Astrocyte (in vitro differentiated cells and primary cell): Measurements from ENCODE around the gene ANAPC13. TPM values are rescaled to one million over a fixed set of nuclear protein-coding genes. Genes with fewer than 3 reads are reported as not detected.
A peak's percentile ranks its signal among the peaks of the same experiment; 100 is the strongest.

Experiments used
- DNase-seq: peaks from one replicate; pipeline ENCODE4 v3.0.0-alpha.2; 2010; ENCODE audit warnings: low read depth
- FAIRE-seq: peaks from 2 replicates; lab custom pipeline; 2011; peaks lifted over from hg19 to GRCh38; lab: Jason Lieb, UNC
- H2AFZ ChIP-seq: 2 replicates; pipeline ENCODE4 v1.6.0; 2012; ENCODE audit warnings: low read depth, low read length, inconsistent platforms
- H3K27ac ChIP-seq: 2 replicates; pipeline ENCODE4 v1.5.1; 2011; ENCODE audit warnings: low read depth, low read length, inconsistent platforms
- H3K27me3 ChIP-seq: 2 replicates; pipeline ENCODE4 v1.6.0; 2011; ENCODE audit warnings: low read length, inconsistent platforms; ENCODE audit not compliant: insufficient read depth
- H3K36me3 ChIP-seq: 2 replicates; pipeline ENCODE4 v1.5.1; 2011; ENCODE audit warnings: low read length, inconsistent platforms; ENCODE audit not compliant: insufficient read depth
- H3K4me1 ChIP-seq: 2 replicates; pipeline ENCODE4 v1.5.1; 2011; ENCODE audit warnings: low read length, inconsistent platforms; ENCODE audit not compliant: insufficient read depth
- H3K4me2 ChIP-seq: 2 replicates; pipeline ENCODE4 v1.6.0; 2012; ENCODE audit warnings: low read length, inconsistent platforms
- H3K4me3 ChIP-seq: 2 replicates; pipeline ENCODE4 v1.5.1; 2011; ENCODE audit warnings: low read depth, mild to moderate bottlenecking, low read length, inconsistent platforms; ENCODE audit not compliant: insufficient read depth
- H3K79me2 ChIP-seq: 2 replicates; pipeline ENCODE4 v1.6.0; 2012; ENCODE audit warnings: mild to moderate bottlenecking, low read length, inconsistent platforms; ENCODE audit not compliant: insufficient read depth
- H3K9ac ChIP-seq: 2 replicates; pipeline ENCODE4 v1.6.0; 2012; ENCODE audit warnings: mild to moderate bottlenecking, low read length, inconsistent platforms
- H3K9me3 ChIP-seq: 2 replicates; pipeline ENCODE4 v1.5.1; 2012; ENCODE audit warnings: low read depth, mild to moderate bottlenecking, low read length, inconsistent platforms; ENCODE audit not compliant: insufficient read depth
- H4K20me1 ChIP-seq: 2 replicates; pipeline ENCODE4 v1.6.0; 2012; ENCODE audit warnings: low read length, inconsistent platforms; ENCODE audit not compliant: insufficient read depth
- H3K27ac Mint-ChIP-seq: one replicate; pipeline ENCODE4 v1.8.0; 2021; ENCODE audit warnings: mild to moderate bottlenecking, mixed read lengths; ENCODE audit not compliant: unreplicated experiment
- H3K27me3 Mint-ChIP-seq: one replicate; pipeline ENCODE4 v1.8.0; 2021; ENCODE audit warnings: low read depth, mixed read lengths; ENCODE audit not compliant: unreplicated experiment
- H3K36me3 Mint-ChIP-seq: one replicate; pipeline ENCODE4 v1.8.0; 2021; ENCODE audit warnings: low read depth, mixed read lengths; ENCODE audit not compliant: unreplicated experiment
- H3K4me1 Mint-ChIP-seq: one replicate; pipeline ENCODE4 v1.8.0; 2021; ENCODE audit warnings: low read depth, mixed read lengths; ENCODE audit not compliant: unreplicated experiment
- H3K4me3 Mint-ChIP-seq: one replicate; pipeline ENCODE4 v1.8.0; 2021; ENCODE audit warnings: mild to moderate bottlenecking, moderate library complexity, mixed read lengths; ENCODE audit not compliant: unreplicated experiment
- H3K9me3 Mint-ChIP-seq: one replicate; pipeline ENCODE4 v1.8.0; 2021; ENCODE audit warnings: mild to moderate bottlenecking, mixed read lengths; ENCODE audit not compliant: unreplicated experiment
- EZH2 ChIP-seq: IDR thresholded peaks from 2 replicates; pipeline ENCODE4 v1.6.1; 2012; ENCODE audit warnings: mild to moderate bottlenecking, low read length, inconsistent platforms; ENCODE audit not compliant: insufficient read depth
- total RNA-seq: library from RNA; stranded (reverse); gene quantifications from 2 replicates; pipeline ENCODE4 v1.2.1, GENCODE V29; 2021
- TF ChIP-seq, protein P1 (sequence below): IDR thresholded peaks from 2 replicates; pipeline ENCODE4 v1.5.1; 2011; ENCODE audit warnings: low read depth, mild to moderate bottlenecking, inconsistent platforms, low read length, moderate library complexity; ENCODE audit not compliant: insufficient read depth

ANAPC13 gene
- total RNA-seq, 1 donor from 2014 or later = 61.0 TPM

DNA sequence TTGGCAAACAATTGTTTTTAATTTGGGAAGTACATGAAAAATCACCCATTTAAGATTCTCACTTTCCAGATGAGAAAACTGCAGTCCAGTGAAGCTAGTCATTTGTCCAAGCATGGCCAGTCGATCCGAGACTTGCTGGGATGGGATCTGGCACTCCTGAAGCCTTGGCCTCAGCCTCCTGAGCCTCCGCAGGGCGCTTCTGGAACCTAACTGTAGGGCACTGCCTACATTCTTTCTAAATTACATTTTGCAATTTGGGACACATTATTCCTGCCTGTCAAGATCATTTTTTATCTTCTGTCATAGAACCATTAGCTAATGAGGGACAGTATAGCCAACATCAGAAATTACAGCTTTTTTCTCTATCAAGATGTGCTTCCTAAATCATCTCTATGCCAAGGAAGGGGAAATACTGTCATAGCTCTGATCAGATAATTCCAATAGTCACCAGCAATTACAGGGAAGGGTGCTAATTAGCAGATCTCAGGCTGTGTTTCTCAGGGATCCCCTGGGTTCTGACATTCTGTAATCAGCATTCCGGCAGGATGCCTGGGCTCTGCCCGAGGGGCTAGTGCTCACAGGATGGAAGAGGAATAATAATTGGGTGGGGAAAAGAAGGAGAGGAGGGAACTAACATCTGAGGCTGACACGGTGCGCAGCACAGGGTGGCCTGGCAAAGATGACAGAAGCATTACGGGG, 28.3 kb downstream of the ANAPC13 start:
- Mint-ChIP-seq H3K4me3 (no peak overlapping the region), H3K36me3 (no peaks in the 10 kb centered on the region), H3K27ac (no peak overlapping the region), H3K9me3 (peaks cover 1% of the 10 kb centered on the region), H3K4me1 (peaks cover 14% of the 10 kb centered on the region), H3K27me3 (no peaks in the 10 kb centered on the region)
- peaks cover 21% of the 10 kb centered on the region for H3K4me1 ChIP-seq
- H2AFZ ChIP-seq = peak overlapping the region; percentile 11
- TF ChIP-seq, protein P1, sequence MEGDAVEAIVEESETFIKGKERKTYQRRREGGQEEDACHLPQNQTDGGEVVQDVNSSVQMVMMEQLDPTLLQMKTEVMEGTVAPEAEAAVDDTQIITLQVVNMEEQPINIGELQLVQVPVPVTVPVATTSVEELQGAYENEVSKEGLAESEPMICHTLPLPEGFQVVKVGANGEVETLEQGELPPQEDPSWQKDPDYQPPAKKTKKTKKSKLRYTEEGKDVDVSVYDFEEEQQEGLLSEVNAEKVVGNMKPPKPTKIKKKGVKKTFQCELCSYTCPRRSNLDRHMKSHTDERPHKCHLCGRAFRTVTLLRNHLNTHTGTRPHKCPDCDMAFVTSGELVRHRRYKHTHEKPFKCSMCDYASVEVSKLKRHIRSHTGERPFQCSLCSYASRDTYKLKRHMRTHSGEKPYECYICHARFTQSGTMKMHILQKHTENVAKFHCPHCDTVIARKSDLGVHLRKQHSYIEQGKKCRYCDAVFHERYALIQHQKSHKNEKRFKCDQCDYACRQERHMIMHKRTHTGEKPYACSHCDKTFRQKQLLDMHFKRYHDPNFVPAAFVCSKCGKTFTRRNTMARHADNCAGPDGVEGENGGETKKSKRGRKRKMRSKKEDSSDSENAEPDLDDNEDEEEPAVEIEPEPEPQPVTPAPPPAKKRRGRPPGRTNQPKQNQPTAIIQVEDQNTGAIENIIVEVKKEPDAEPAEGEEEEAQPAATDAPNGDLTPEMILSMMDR = no peak
- TF ChIP-seq EZH2 = no peak
- no peaks in the 10 kb centered on the region for H3K27me3 ChIP-seq
- no peak overlapping the region for H3K4me3 ChIP-seq
- DNase-seq (no peak), FAIRE-seq (no peak)
- H3K79me2 ChIP-seq = no peaks in the 10 kb centered on the region
- H3K9me3 ChIP-seq = no peaks in the 10 kb centered on the region
- no peak overlapping the region for H3K27ac ChIP-seq
- no peak overlapping the region for H3K9ac ChIP-seq
- no peaks in the 10 kb centered on the region for H4K20me1 ChIP-seq
- H3K4me2 ChIP-seq = no peak overlapping the region
- H3K36me3 ChIP-seq = no peaks in the 10 kb centered on the region

DNA sequence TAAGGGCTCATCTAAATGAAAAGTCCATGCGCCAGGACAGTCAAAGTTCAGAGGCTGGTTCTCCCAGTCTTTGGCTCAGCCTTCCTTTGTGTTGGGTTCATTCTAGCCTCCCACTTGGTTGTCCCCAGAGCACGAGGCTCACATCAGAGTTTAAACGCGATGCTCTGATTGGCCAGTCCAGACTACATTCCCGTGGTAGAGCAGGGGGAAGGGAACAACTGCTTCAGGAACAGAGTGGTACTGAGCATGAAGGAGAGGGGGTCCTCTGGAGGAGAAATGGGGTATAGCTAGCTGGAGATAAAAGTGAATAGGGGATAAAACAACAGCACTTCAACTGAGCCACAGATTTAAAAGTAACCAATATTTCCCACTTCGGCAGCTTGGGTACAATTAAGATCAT, 32.2 kb downstream of the ANAPC13 start:
- no peaks in the 10 kb centered on the region for H4K20me1 ChIP-seq
- no peak for TF ChIP-seq EZH2
- TF ChIP-seq, protein P1 = peak; percentile 14
- H3K36me3 ChIP-seq = no peaks in the 10 kb centered on the region
- Mint-ChIP-seq H3K4me3 (no peak overlapping the region), H3K4me1 (peaks cover 11% of the 10 kb centered on the region), H3K27me3 (no peaks in the 10 kb centered on the region), H3K27ac (no peak overlapping the region), H3K36me3 (no peaks in the 10 kb centered on the region), H3K9me3 (peaks cover 1% of the 10 kb centered on the region)
- H3K79me2 ChIP-seq = no peaks in the 10 kb centered on the region
- H2AFZ ChIP-seq = no peak overlapping the region
- no peak overlapping the region for H3K27ac ChIP-seq
- no peak overlapping the region for H3K9ac ChIP-seq
- H3K27me3 ChIP-seq = no peaks in the 10 kb centered on the region
- H3K4me2 ChIP-seq = no peak overlapping the region
- FAIRE-seq = no peak
- H3K9me3 ChIP-seq = no peaks in the 10 kb centered on the region
- no peak overlapping the region for H3K4me3 ChIP-seq
- no peak for DNase-seq
- no peaks in the 10 kb centered on the region for H3K4me1 ChIP-seq

DNA sequence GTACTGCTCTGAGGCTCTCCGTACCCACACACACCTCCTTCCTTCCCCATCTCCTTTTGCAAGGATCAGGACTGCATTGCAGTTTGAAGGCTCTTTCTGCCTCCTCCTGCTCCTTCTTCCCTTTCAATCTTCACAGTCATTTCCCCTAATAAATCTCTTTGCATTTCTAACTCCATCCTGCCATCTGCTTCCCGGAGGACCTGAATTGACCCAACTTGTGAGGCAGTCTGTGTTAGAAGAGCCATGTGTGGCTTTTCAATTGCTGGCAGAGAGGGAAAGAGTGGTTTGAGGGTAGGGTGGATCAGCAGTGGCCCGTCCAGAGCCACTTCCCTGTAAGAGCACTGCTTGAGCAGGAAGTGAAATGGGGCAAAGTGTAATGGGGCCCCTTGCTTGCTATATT, 35.8 kb downstream of the ANAPC13 start:
- Histone ChIP-seq H3K36me3 (no peaks in the 10 kb centered on the region), H2AFZ (no peak overlapping the region), H3K9me3 (no peaks in the 10 kb centered on the region), H3K27ac (no peak overlapping the region), H4K20me1 (no peaks in the 10 kb centered on the region), H3K9ac (no peak overlapping the region), H3K27me3 (no peaks in the 10 kb centered on the region), H3K4me1 (peaks cover 19% of the 10 kb centered on the region), H3K79me2 (no peaks in the 10 kb centered on the region), H3K4me3 (no peak overlapping the region), H3K4me2 (no peak overlapping the region)
- Mint-ChIP-seq H3K27ac (no peak overlapping the region), H3K4me1 (peaks cover 27% of the 10 kb centered on the region), H3K4me3 (no peak overlapping the region), H3K36me3 (peaks cover 2% of the 10 kb centered on the region), H3K9me3 (peaks cover 5% of the 10 kb centered on the region), H3K27me3 (no peaks in the 10 kb centered on the region)
- DNase-seq (no peak), FAIRE-seq (no peak)
- no peak for TF ChIP-seq EZH2
- TF ChIP-seq, protein P1 = no peak
